PC-3 (cell line): Measurements from ENCODE around the gene NOSIP. TPM values are rescaled to one million over a fixed set of nuclear protein-coding genes. Genes with fewer than 3 reads are reported as not detected.

Experiments
- ATAC-seq: fragments of 200-7000 bp; cut with Tn5 transposase; 2 replicates; pipeline ENCODE4 v1.9.1; 2020; ENCODE audit warnings: mild to moderate bottlenecking, moderate library complexity
- BruUV-seq: library from RNA; stranded (reverse); fragments of 400-500 nt; replicated peaks from 2 replicates; lab custom pipeline; 2021; lab: Mats Ljungman, UMichigan
- CTCF ChIA-PET: fragments of 300-600 bp; sonication (Branson Sonifier 250); formaldehyde crosslinking; loops from one replicate; lab custom pipeline; 2022; ENCODE audit warnings: antibody characterized with exemption; lab: Charles Lee
- POLR2A ChIA-PET: fragments of 300-600 bp; sonication (Branson Sonifier 250); formaldehyde crosslinking; loops from one replicate; lab custom pipeline; 2022; ENCODE audit warnings: antibody characterized with exemption; ENCODE audit not compliant: unreplicated experiment; lab: Charles Lee
- DNase-seq: peaks from one replicate; pipeline ENCODE4 v3.0.0-alpha.2; 2015
- H2AFZ ChIP-seq: fragments of 300-600 bp; sonication (generic); 2 replicates; pipeline ENCODE4 v1.6.0; 2016; ENCODE audit warnings: antibody characterized with exemption, low read length
- H3F3A ChIP-seq: fragments of 300-600 bp; sonication (generic); one replicate; pipeline ENCODE4 v1.6.0; 2017; ENCODE audit warnings: antibody characterized with exemption, low read length, control low read depth, mild to moderate bottlenecking; ENCODE audit not compliant: unreplicated experiment
- H3K27ac ChIP-seq: fragments of 300-600 bp; sonication (generic); 2 replicates; pipeline ENCODE4 v1.5.1; 2016; ENCODE audit warnings: mild to moderate bottlenecking, low read length
- H3K27me3 ChIP-seq: fragments of 300-600 bp; sonication (generic); 2 replicates; pipeline ENCODE4 v1.6.1; 2016; ENCODE audit warnings: low read length, mixed read lengths
- H3K36me3 ChIP-seq: fragments of 300-600 bp; sonication (generic); 2 replicates; pipeline ENCODE4 v1.6.1; 2016; ENCODE audit warnings: low read depth, mixed run types, low read length, mixed read lengths
- H3K4me1 ChIP-seq: fragments of 300-600 bp; sonication (generic); 2 replicates; pipeline ENCODE4 v1.5.1; 2016; ENCODE audit warnings: low read length; ENCODE audit not compliant: insufficient read depth
- H3K4me2 ChIP-seq: fragments of 300-600 bp; sonication (generic); 2 replicates; pipeline ENCODE4 v1.6.0; 2016; ENCODE audit warnings: low read length
- H3K4me3 ChIP-seq: fragments of 300-600 bp; sonication (generic); 2 replicates; pipeline ENCODE4 v1.5.1; 2016; ENCODE audit warnings: mild to moderate bottlenecking, low read length, mixed read lengths
- H3K79me2 ChIP-seq: fragments of 300-600 bp; sonication (generic); 2 replicates; pipeline ENCODE4 v1.6.1; 2017; ENCODE audit warnings: low read length, mixed read lengths
- H3K9ac ChIP-seq: fragments of 300-600 bp; sonication (generic); 2 replicates; pipeline ENCODE4 v1.6.0; 2016; ENCODE audit warnings: mild to moderate bottlenecking, low read length
- H3K9me2 ChIP-seq: fragments of 300-600 bp; sonication (generic); replicated peaks from 2 replicates; pipeline ENCODE4 v1.6.1; 2016; ENCODE audit warnings: mixed run types, low read length, mixed read lengths
- H3K9me3 ChIP-seq: fragments of 300-600 bp; sonication (generic); 2 replicates; pipeline ENCODE4 v1.6.1; 2016; ENCODE audit warnings: low read length, mixed read lengths
- H4K20me1 ChIP-seq: fragments of 300-600 bp; sonication (generic); 2 replicates; pipeline ENCODE4 v1.6.1; 2016; ENCODE audit warnings: low read length, mixed read lengths
- EZH2 ChIP-seq: fragments of 300-600 bp; sonication (generic); IDR thresholded peaks from one replicate; pipeline ENCODE4 v1.6.1; 2017; ENCODE audit warnings: antibody characterized with exemption, mild to moderate bottlenecking, low read length; ENCODE audit not compliant: unreplicated experiment
- EZH2phosphoT487 ChIP-seq: fragments of 300-600 bp; sonication (generic); IDR thresholded peaks from 2 replicates; pipeline ENCODE4 v1.6.1; 2018; ENCODE audit warnings: mild to moderate bottlenecking, antibody characterized with exemption, low read length, borderline replicate concordance
- intact Hi-C: fragments of 100-400 bp; cut with micrococcal nuclease; formaldehyde crosslinking; loops from 2 replicates; pipeline ENCODE4 v1.9.0; 2023
- total RNA-seq: library from RNA; depleted of rRNA; stranded (reverse); fragments of >200 nt; gene quantifications from 2 replicates; pipeline ENCODE4 v1.2.3, GENCODE V29; 2014
- TF ChIP-seq, protein P1 (sequence below): fragments of 300-600 bp; sonication (generic); conservative IDR thresholded peaks from 2 replicates; pipeline ENCODE4 v1.5.1; 2017; ENCODE audit warnings: antibody characterized with exemption, low read depth, mild to moderate bottlenecking, low read length

The NOSIP gene
- total RNA-seq, 1 experiment from 2014 or later, result 195 TPM

DNA sequence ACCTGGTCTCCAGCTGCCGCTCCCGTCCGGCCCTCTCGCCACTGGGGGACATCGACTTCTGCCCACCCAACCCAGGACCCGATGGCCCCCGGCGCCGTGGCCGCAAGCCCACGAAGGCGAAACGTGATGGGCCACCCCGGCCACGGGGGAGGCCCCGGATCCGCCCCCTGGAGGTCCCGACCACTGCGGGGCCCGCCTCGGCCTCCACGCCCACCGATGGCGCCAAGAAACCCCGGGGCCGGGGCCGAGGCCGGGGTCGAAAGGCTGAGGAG lies 17.3 kb upstream of the NOSIP start:
- ChIA-PET CTCF (no interaction called here), POLR2A (no interaction called here)
- Histone ChIP-seq H4K20me1 (peaks cover 12% of the 10 kb centered on the region), H3K79me2 (peaks cover 59% of the 10 kb centered on the region), H3K9me3 (no peaks in the 10 kb centered on the region), H3K4me3 (no peak overlapping the region), H2AFZ (no peak overlapping the region), H3K4me2 (no peak overlapping the region), H3K4me1 (peaks cover 7% of the 10 kb centered on the region; the same call in 1 of the 2 replicates), H3K36me3 (peaks cover 59% of the 10 kb centered on the region), H3K27me3 (no peaks in the 10 kb centered on the region), H3K9ac (no peak overlapping the region), H3K27ac (no peak overlapping the region), H3K9me2 (no peaks in the 10 kb centered on the region), H3F3A (no peaks in the 10 kb centered on the region)
- intact Hi-C loops, result no loop called here
- TF ChIP-seq, protein P1, sequence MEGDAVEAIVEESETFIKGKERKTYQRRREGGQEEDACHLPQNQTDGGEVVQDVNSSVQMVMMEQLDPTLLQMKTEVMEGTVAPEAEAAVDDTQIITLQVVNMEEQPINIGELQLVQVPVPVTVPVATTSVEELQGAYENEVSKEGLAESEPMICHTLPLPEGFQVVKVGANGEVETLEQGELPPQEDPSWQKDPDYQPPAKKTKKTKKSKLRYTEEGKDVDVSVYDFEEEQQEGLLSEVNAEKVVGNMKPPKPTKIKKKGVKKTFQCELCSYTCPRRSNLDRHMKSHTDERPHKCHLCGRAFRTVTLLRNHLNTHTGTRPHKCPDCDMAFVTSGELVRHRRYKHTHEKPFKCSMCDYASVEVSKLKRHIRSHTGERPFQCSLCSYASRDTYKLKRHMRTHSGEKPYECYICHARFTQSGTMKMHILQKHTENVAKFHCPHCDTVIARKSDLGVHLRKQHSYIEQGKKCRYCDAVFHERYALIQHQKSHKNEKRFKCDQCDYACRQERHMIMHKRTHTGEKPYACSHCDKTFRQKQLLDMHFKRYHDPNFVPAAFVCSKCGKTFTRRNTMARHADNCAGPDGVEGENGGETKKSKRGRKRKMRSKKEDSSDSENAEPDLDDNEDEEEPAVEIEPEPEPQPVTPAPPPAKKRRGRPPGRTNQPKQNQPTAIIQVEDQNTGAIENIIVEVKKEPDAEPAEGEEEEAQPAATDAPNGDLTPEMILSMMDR, result no peak
- TF ChIP-seq EZH2phosphoT487 (no peak), EZH2 (no peak)
- no TSS peak for BruUV-seq
- DNase-seq (no peak), ATAC-seq (no peak)

DNA sequence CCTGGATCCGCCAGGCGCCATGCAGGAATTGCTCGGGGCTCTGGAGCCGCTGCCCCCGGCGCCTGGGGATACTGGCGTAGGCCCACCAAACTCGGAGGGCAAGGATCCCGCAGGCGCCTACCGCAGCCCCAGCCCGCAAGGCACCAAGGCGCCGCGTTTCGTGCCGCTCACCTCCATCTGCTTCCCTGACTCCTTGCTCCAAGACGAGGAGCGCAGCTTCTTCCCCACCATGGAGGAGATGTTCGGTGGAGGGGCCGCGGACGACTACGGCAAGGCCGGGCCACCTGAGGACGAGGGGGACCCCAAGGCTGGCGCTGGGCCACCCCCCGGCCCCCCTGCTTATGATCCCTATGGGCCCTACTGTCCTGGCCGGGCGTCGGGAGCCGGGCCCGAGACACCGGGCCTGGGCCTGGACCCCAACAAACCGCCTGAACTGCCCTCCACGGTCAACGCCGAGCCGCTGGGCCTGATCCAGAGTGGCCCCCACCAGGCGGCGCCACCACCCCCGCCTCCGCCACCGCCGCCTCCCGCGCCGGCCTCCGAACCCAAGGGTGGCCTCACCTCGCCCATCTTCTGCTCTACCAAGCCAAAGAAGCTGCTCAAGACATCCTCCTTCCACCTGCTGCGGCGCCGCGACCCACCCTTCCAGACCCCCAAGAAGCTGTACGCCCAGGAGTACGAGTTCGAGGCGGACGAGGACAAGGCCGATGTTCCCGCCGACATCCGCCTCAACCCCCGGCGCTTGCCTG lies 16.8 kb upstream of the NOSIP start:
- Histone ChIP-seq H3K9me2 (no peaks in the 10 kb centered on the region), H3K9me3 (no peaks in the 10 kb centered on the region), H3K9ac (no peak overlapping the region), H4K20me1 (peaks cover 12% of the 10 kb centered on the region), H2AFZ (no peak overlapping the region), H3K4me1 (peaks cover 7% of the 10 kb centered on the region; the same call in 1 of the 2 replicates), H3K27ac (no peak overlapping the region), H3K36me3 (peaks cover 56% of the 10 kb centered on the region), H3K79me2 (peaks cover 59% of the 10 kb centered on the region), H3K4me3 (no peak overlapping the region), H3F3A (no peaks in the 10 kb centered on the region), H3K27me3 (no peaks in the 10 kb centered on the region), H3K4me2 (no peak overlapping the region)
- ATAC-seq, result no peak
- BruUV-seq, result no TSS peak
- TF ChIP-seq EZH2 (no peak), EZH2phosphoT487 (no peak)
- TF ChIP-seq, protein P1, result no peak
- intact Hi-C loops, result no loop called here
- no peak for DNase-seq
- ChIA-PET CTCF (no interaction called here), POLR2A (no interaction called here)

DNA sequence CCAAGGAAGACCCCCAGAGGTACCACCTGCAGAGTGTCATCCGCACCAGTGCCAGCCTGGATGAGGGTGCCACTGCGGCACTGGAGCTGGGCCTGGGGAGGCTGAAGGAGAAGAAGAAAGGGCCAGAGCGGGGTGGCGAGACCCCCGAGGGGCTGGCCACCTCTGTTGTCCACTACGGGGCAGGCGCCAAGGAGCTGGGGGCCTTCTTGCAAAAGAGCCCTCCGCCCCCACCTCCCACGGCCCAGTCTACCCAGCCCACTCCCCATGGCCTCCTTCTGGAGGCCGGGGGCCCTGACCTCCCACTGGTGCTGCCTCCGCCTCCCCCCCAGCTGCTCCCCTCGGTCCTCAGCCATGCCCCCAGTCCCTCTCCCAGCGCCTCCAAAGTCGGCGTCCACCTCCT lies 16.1 kb upstream of the NOSIP start:
- BruUV-seq, result no TSS peak
- H3K9me3 ChIP-seq, result no peaks in the 10 kb centered on the region

More for the DNA sequence above, 16.1 kb upstream of the NOSIP start:
- Histone ChIP-seq H3K9ac (no peak overlapping the region), H4K20me1 (peaks cover 12% of the 10 kb centered on the region), H3K4me2 (no peak overlapping the region), H3K27me3 (no peaks in the 10 kb centered on the region), H3F3A (no peaks in the 10 kb centered on the region), H3K4me3 (no peak overlapping the region), H3K36me3 (peaks cover 53% of the 10 kb centered on the region), H3K4me1 (peaks cover 7% of the 10 kb centered on the region; the same call in 1 of the 2 replicates), H2AFZ (no peak overlapping the region), H3K27ac (no peak overlapping the region), H3K9me2 (no peaks in the 10 kb centered on the region), H3K79me2 (peaks cover 64% of the 10 kb centered on the region)
- ChIA-PET POLR2A (interaction anchor here (0.7 kb wide), 1 partner anchor 68 kb away, joined by 5 read pairs; no protein-coding TSS in a partner anchor), CTCF (no interaction called here)
- TF ChIP-seq EZH2, result no peak
- no peak for TF ChIP-seq EZH2phosphoT487
- TF ChIP-seq, protein P1, result no peak
- intact Hi-C loops, result no loop called here
- ATAC-seq (no peak), DNase-seq (no peak)
